ENCODE data around the gene KRIT1.
"Not testable (repeated sequence)": the region's sequence is repeated elsewhere in the genome, so short reads cannot be mapped to it uniquely, and the experiment has no call there.

KRIT1 gene

GRCh38 chr7:92275327-92275726 lies 29.6 kb upstream of the KRIT1 start:
- Histone ChIP-seq H3K9ac (ENCODE audit: low read depth, low read length) (no peak overlapping the region), H3K27ac (ENCODE audit: low read depth, low read length) (no peak overlapping the region), H3K9me3 (ENCODE audit: control insufficient read depth, insufficient read depth, low read length) (no peaks in the 10 kb centered on the region), H3K36me3 (ENCODE audit: control insufficient read depth, insufficient read depth, low read length) (no peaks in the 10 kb centered on the region), H3K4me1 (ENCODE audit: control insufficient read depth, insufficient read depth, low read length) (peaks cover 12% of the 10 kb centered on the region), H3K27me3 (ENCODE audit: control insufficient read depth, insufficient read depth, low read length) (no peaks in the 10 kb centered on the region), H3K4me3 (ENCODE audit: low read depth, low read length) (no peak overlapping the region)

- H3K36me3 ChIP-seq (ENCODE audit: control insufficient read depth, insufficient read depth, low read length) = no peaks in the 10 kb centered on the region
- H3K27me3 ChIP-seq (ENCODE audit: control insufficient read depth, insufficient read depth, low read length) = no peaks in the 10 kb centered on the region
- peaks cover 14% of the 10 kb centered on the region for H3K4me1 ChIP-seq (ENCODE audit: control insufficient read depth, insufficient read depth, low read length)
- no peak overlapping the region for H3K27ac ChIP-seq (ENCODE audit: low read depth, low read length)
- no peak overlapping the region for H3K4me3 ChIP-seq (ENCODE audit: low read depth, low read length)
- no peaks in the 10 kb centered on the region for H3K9me3 ChIP-seq (ENCODE audit: control insufficient read depth, insufficient read depth, low read length)
- no peak overlapping the region for H3K9ac ChIP-seq (ENCODE audit: low read depth, low read length)
Observed at GRCh38 chr7:92268921-92269320, 23.2 kb upstream of the KRIT1 start.

- Histone ChIP-seq H3K9me3 (ENCODE audit: control insufficient read depth, insufficient read depth, low read length) (no peaks in the 10 kb centered on the region), H3K4me3 (ENCODE audit: low read depth, low read length) (no peak overlapping the region), H3K36me3 (ENCODE audit: control insufficient read depth, insufficient read depth, low read length) (no peaks in the 10 kb centered on the region), H3K9ac (ENCODE audit: low read depth, low read length) (no peak overlapping the region), H3K27ac (ENCODE audit: low read depth, low read length) (no peak overlapping the region), H3K27me3 (ENCODE audit: control insufficient read depth, insufficient read depth, low read length) (no peaks in the 10 kb centered on the region), H3K4me1 (ENCODE audit: control insufficient read depth, insufficient read depth, low read length) (peaks cover 14% of the 10 kb centered on the region)
Observed at GRCh38 chr7:92266415-92267241, 20.9 kb upstream of the KRIT1 start.

- no peak overlapping the region for H3K9ac ChIP-seq (ENCODE audit: low read depth, low read length)
- no peak overlapping the region for H3K27ac ChIP-seq (ENCODE audit: low read depth, low read length)
- H3K4me1 ChIP-seq (ENCODE audit: control insufficient read depth, insufficient read depth, low read length) = no peaks in the 10 kb centered on the region
- H3K27me3 ChIP-seq (ENCODE audit: control insufficient read depth, insufficient read depth, low read length) = no peaks in the 10 kb centered on the region
- H3K9me3 ChIP-seq (ENCODE audit: control insufficient read depth, insufficient read depth, low read length) = no peaks in the 10 kb centered on the region
- no peaks in the 10 kb centered on the region for H3K36me3 ChIP-seq (ENCODE audit: control insufficient read depth, insufficient read depth, low read length)
- no peak overlapping the region for H3K4me3 ChIP-seq (ENCODE audit: low read depth, low read length)
Observed at GRCh38 chr7:92260248-92260781, 14.6 kb upstream of the KRIT1 start.

GRCh38 chr7:92259610-92260247 lies 14.0 kb upstream of the KRIT1 start:
- H3K4me1 ChIP-seq (ENCODE audit: control insufficient read depth, insufficient read depth, low read length) = no peaks in the 10 kb centered on the region
- no peaks in the 10 kb centered on the region for H3K27me3 ChIP-seq (ENCODE audit: control insufficient read depth, insufficient read depth, low read length)
- H3K9me3 ChIP-seq (ENCODE audit: control insufficient read depth, insufficient read depth, low read length) = no peaks in the 10 kb centered on the region
- H3K27ac ChIP-seq (ENCODE audit: low read depth, low read length) = no peak overlapping the region
- H3K36me3 ChIP-seq (ENCODE audit: control insufficient read depth, insufficient read depth, low read length) = no peaks in the 10 kb centered on the region
- H3K9ac ChIP-seq (ENCODE audit: low read depth, low read length) = no peak overlapping the region
- H3K4me3 ChIP-seq (ENCODE audit: low read depth, low read length) = no peak overlapping the region

GRCh38 chr7:92259062-92259461 lies 13.3 kb upstream of the KRIT1 start:
- no peaks in the 10 kb centered on the region for H3K27me3 ChIP-seq (ENCODE audit: control insufficient read depth, insufficient read depth, low read length)
- H3K27ac ChIP-seq (ENCODE audit: low read depth, low read length) = no peak overlapping the region
- H3K9ac ChIP-seq (ENCODE audit: low read depth, low read length) = no peak overlapping the region
- no peaks in the 10 kb centered on the region for H3K36me3 ChIP-seq (ENCODE audit: control insufficient read depth, insufficient read depth, low read length)
- no peaks in the 10 kb centered on the region for H3K9me3 ChIP-seq (ENCODE audit: control insufficient read depth, insufficient read depth, low read length)
- H3K4me3 ChIP-seq (ENCODE audit: low read depth, low read length) = no peak overlapping the region
- H3K4me1 ChIP-seq (ENCODE audit: control insufficient read depth, insufficient read depth, low read length) = no peaks in the 10 kb centered on the region

- Histone ChIP-seq H3K9ac (ENCODE audit: low read depth, low read length) (no peak overlapping the region), H3K9me3 (ENCODE audit: control insufficient read depth, insufficient read depth, low read length) (no peaks in the 10 kb centered on the region), H3K27ac (ENCODE audit: low read depth, low read length) (no peak overlapping the region), H3K4me3 (ENCODE audit: low read depth, low read length) (no peak overlapping the region), H3K27me3 (ENCODE audit: control insufficient read depth, insufficient read depth, low read length) (no peaks in the 10 kb centered on the region), H3K4me1 (ENCODE audit: control insufficient read depth, insufficient read depth, low read length) (no peaks in the 10 kb centered on the region), H3K36me3 (ENCODE audit: control insufficient read depth, insufficient read depth, low read length) (no peaks in the 10 kb centered on the region)
Observed at GRCh38 chr7:92255308-92255707, 9.6 kb upstream of the KRIT1 start.

- not testable (repeated sequence) for H3K36me3 ChIP-seq (ENCODE audit: control insufficient read depth, insufficient read depth, low read length); H3K27me3 ChIP-seq (ENCODE audit: control insufficient read depth, insufficient read depth, low read length); H3K9me3 ChIP-seq (ENCODE audit: control insufficient read depth, insufficient read depth, low read length); H3K4me3 ChIP-seq (ENCODE audit: low read depth, low read length); H3K27ac ChIP-seq (ENCODE audit: low read depth, low read length); H3K9ac ChIP-seq (ENCODE audit: low read depth, low read length); H3K4me1 ChIP-seq (ENCODE audit: control insufficient read depth, insufficient read depth, low read length)
Observed at GRCh38 chr7:92254800-92255199, 9.1 kb upstream of the KRIT1 start.

- H3K4me1 ChIP-seq (ENCODE audit: control insufficient read depth, insufficient read depth, low read length) = no peaks in the 10 kb centered on the region
- no peaks in the 10 kb centered on the region for H3K27me3 ChIP-seq (ENCODE audit: control insufficient read depth, insufficient read depth, low read length)
- H3K4me3 ChIP-seq (ENCODE audit: low read depth, low read length) = no peak overlapping the region
- H3K27ac ChIP-seq (ENCODE audit: low read depth, low read length) = no peak overlapping the region
- H3K9me3 ChIP-seq (ENCODE audit: control insufficient read depth, insufficient read depth, low read length) = no peaks in the 10 kb centered on the region
- H3K9ac ChIP-seq (ENCODE audit: low read depth, low read length) = no peak overlapping the region
- no peaks in the 10 kb centered on the region for H3K36me3 ChIP-seq (ENCODE audit: control insufficient read depth, insufficient read depth, low read length)
Observed at GRCh38 chr7:92253251-92253650, 7.5 kb upstream of the KRIT1 start.

GRCh38 chr7:92251181-92251580 lies 5.5 kb upstream of the KRIT1 start:
- Histone ChIP-seq H3K9ac (ENCODE audit: low read depth, low read length) (no peak overlapping the region), H3K4me1 (ENCODE audit: control insufficient read depth, insufficient read depth, low read length) (peaks cover 4% of the 10 kb centered on the region; the same call in 1 of the 2 replicates), H3K27me3 (ENCODE audit: control insufficient read depth, insufficient read depth, low read length) (no peaks in the 10 kb centered on the region), H3K4me3 (ENCODE audit: low read depth, low read length) (no peak overlapping the region), H3K36me3 (ENCODE audit: control insufficient read depth, insufficient read depth, low read length) (no peaks in the 10 kb centered on the region), H3K9me3 (ENCODE audit: control insufficient read depth, insufficient read depth, low read length) (no peaks in the 10 kb centered on the region), H3K27ac (ENCODE audit: low read depth, low read length) (no peak overlapping the region)

- Histone ChIP-seq H3K27ac (ENCODE audit: low read depth, low read length) (no peak overlapping the region), H3K4me1 (ENCODE audit: control insufficient read depth, insufficient read depth, low read length) (peaks cover 4% of the 10 kb centered on the region; the same call in 1 of the 2 replicates), H3K27me3 (ENCODE audit: control insufficient read depth, insufficient read depth, low read length) (no peaks in the 10 kb centered on the region), H3K4me3 (ENCODE audit: low read depth, low read length) (no peak overlapping the region), H3K9me3 (ENCODE audit: control insufficient read depth, insufficient read depth, low read length) (no peaks in the 10 kb centered on the region), H3K36me3 (ENCODE audit: control insufficient read depth, insufficient read depth, low read length) (no peaks in the 10 kb centered on the region), H3K9ac (ENCODE audit: low read depth, low read length) (no peak overlapping the region)
Observed at GRCh38 chr7:92250603-92251002, 4.9 kb upstream of the KRIT1 start.

All from HUES48 (cell line).